Right lobe of liver (tissue), 4 donors: ENCODE data around the gene IRF2.

ENCODE experiments used
- CTCF ChIP-seq, 4 donors: fragments of 200-600 bp in 3 of 4; fragments of 450-650 bp in 1 of 4; IDR thresholded peaks; one replicate each; pipeline versions ENCODE4 v1.5.1 to v1.8.0; 2016 to 2022; ENCODE audit warnings: antibody characterized with exemption in 4 of 4, mild to moderate bottlenecking in 2 of 4
- POLR2A ChIP-seq: fragments of 450-650 bp; IDR thresholded peaks from one replicate; pipeline ENCODE4 v1.6.1; 2017; ENCODE audit warnings: antibody characterized with exemption, mild to moderate bottlenecking
- donor health status: DM: no; HTN: no; CAD: no.
- donor health status: DM: no; HTN: no; CAD: no.
- donor health status: DM: no; HTN: yes; CAD: no.

DNA sequence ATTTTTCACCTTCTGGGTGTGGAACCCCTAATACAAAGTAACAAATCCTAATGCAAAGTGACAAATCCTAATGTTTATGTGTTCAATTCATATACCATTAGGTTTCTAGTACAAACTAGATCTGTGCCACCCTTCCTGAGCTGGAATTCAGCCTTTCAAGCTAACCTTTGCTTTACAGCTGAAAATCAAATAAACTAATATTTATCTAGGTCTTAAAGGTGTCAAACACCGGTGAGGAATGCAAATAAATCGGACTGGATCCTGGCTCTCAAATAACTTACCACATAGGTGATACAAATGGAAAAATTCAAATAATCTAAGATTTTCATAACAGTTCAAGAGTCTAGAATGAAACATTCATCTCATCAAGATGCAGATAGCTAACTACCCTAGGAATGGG is 11.6 kb downstream of the IRF2 start:
- no peak for TF ChIP-seq CTCF (IDR thresholded peaks at IDR 0.05)
- TF ChIP-seq POLR2A: no peak
